GM06990 (cell line): ENCODE data around the gene CACNB2.
"Not testable (repeated sequence)": the region's sequence is repeated elsewhere in the genome, so short reads cannot be mapped to it uniquely, and the experiment has no call there.

Experiments used
- DNase-seq: peaks from one replicate; pipeline ENCODE4 v3.0.0-alpha.2; 2011; ENCODE audit not compliant: insufficient read length; ENCODE audit errors: extremely low read depth
- H3K27me3 ChIP-seq: replicated peaks from 2 replicates; pipeline ENCODE4 v1.6.0; 2011; ENCODE audit warnings: low read length; ENCODE audit not compliant: control insufficient read depth, insufficient read depth
- H3K36me3 ChIP-seq: 2 replicates; pipeline ENCODE4 v1.5.1; 2011; ENCODE audit warnings: low read length; ENCODE audit not compliant: control insufficient read depth, insufficient read depth
- H3K4me3 ChIP-seq: replicated peaks from 2 replicates; pipeline ENCODE4 v1.5.1; 2011; ENCODE audit warnings: low read depth, mild to moderate bottlenecking, control low read depth, low read length
- TF ChIP-seq, protein P1 (sequence below): IDR thresholded peaks from 2 replicates; pipeline ENCODE4 v1.5.1; 2011; ENCODE audit warnings: low read length, control low read depth, mild to moderate bottlenecking, inconsistent platforms; ENCODE audit not compliant: insufficient read depth, poor library complexity, severe bottlenecking

CACNB2 gene

DNA sequence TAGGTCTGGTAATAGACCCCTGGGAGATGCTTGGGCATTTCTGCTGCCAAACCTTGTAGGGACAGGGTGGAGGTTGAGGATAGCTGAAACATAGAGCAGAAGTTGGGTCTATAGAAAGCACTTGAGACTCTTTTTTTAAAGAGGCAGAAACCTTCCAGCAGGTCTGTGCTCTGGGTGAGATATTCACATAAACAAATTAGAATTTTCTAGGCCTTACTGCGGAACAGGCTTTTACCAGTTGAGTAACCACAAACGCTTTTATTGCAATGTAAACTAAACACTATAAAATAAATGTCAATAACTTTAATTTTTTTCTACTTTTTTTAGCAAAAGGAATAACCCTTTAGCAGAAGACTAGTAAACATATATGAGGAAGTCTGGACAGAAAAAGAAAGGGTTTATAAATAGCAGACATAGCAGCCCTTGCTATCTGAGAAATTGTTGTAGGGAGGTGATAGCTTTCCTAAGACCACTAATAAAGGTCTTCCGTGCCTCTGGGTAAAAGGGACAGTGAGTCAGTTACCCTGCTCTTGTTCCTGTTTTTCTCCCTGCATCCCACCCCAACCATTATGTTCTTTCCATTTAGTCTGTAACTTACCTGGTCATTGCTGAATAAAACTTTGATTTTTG is 38.7 kb downstream of the CACNB2 start:
- TF ChIP-seq, protein P1, sequence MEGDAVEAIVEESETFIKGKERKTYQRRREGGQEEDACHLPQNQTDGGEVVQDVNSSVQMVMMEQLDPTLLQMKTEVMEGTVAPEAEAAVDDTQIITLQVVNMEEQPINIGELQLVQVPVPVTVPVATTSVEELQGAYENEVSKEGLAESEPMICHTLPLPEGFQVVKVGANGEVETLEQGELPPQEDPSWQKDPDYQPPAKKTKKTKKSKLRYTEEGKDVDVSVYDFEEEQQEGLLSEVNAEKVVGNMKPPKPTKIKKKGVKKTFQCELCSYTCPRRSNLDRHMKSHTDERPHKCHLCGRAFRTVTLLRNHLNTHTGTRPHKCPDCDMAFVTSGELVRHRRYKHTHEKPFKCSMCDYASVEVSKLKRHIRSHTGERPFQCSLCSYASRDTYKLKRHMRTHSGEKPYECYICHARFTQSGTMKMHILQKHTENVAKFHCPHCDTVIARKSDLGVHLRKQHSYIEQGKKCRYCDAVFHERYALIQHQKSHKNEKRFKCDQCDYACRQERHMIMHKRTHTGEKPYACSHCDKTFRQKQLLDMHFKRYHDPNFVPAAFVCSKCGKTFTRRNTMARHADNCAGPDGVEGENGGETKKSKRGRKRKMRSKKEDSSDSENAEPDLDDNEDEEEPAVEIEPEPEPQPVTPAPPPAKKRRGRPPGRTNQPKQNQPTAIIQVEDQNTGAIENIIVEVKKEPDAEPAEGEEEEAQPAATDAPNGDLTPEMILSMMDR: no peak
- DNase-seq: no peak
- no peaks in the 10 kb centered on the region; the same call in 1 of the 2 replicates for H3K27me3 ChIP-seq
- no peak overlapping the region for H3K4me3 ChIP-seq
- H3K36me3 ChIP-seq: no peaks in the 10 kb centered on the region

DNA sequence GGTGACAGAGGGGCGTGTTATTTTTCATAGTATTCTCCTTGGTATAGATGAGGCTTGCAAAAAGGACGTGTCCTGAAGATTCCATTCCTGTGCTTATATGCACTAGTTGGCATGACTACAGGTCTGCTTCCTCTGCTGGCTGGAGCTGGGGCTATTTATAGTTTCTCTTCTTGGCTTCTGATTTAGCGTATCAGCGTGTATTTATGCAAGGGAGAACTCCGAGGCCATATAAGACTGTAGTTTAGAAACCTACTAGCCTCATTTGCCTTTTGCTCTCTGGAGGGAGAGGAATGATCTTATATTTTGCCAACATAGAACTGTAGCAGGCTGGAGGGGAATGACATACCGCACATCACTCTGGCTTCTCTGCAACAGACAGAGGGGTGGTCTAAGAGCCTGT is 39.7 kb downstream of the CACNB2 start:
- Histone ChIP-seq H3K36me3 (no peaks in the 10 kb centered on the region), H3K4me3 (no peak overlapping the region), H3K27me3 (no peaks in the 10 kb centered on the region; the same call in 1 of the 2 replicates)
- DNase-seq: no peak
- TF ChIP-seq, protein P1: no peak

DNA sequence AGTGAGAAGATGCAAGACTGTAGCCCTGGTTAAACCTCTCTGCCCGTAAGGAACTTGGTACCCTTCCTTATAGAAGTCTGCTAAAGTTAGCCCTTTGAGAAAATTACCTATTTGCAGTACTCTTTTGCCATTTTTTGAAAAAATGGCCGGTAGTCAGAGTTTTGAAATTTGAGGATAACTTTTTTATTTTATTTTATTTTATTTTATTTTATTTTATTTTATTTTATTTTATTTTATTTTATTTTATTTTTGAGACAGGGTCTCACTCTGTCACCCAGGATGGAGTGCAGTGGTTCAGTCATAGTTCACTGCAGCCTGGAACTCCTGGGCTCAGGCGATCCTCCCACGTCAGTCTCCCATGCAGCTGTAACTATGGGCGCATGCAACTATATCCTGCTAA is 41.2 kb downstream of the CACNB2 start:
- H3K36me3 ChIP-seq, DNase-seq, H3K27me3 ChIP-seq, H3K4me3 ChIP-seq: not testable (repeated sequence)

DNA sequence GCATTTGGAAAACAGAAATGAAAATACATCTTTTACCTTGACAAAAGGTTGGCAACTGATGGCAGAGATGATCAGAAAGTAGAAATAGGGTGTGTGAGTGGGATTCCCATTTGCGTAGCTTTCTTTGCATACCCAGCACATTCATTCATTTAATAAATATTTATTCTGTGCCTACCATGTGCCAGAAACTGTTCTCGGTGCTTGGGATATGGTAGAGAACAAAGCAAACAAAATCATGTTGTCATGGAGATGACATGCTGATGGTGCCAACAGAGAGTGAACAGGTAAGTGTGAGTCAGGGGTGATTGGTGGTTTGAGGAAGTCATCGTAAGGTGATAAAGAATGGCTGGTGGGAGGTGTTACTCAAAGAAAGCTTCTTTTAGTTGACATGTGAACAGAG is 45.4 kb downstream of the CACNB2 start:
- TF ChIP-seq, protein P1: no peak
- Histone ChIP-seq H3K36me3 (no peaks in the 10 kb centered on the region), H3K27me3 (no peaks in the 10 kb centered on the region; the same call in 1 of the 2 replicates), H3K4me3 (no peak overlapping the region)
- DNase-seq: no peak

DNA sequence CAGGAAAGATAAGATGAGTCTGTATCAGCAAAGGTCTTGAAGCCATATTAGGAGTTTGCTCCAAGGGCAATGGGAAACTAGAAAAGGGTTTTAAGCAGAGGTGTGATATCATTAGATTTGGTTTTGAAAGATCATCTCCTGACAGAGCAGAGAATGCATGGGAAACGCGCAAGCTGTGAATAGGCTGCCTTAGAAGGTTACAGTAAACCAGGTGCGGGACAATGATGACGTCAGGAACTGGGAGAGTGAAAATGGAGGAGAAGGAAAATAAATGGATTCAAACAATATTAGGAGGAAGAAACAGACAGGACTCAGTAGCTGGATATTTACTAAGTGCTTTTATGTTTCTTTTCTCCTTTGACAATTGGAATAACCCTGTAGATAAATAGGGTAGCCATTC is 50.6 kb downstream of the CACNB2 start:
- TF ChIP-seq, protein P1: no peak
- H3K27me3 ChIP-seq: no peaks in the 10 kb centered on the region
- no peak overlapping the region for H3K4me3 ChIP-seq
- no peak for DNase-seq
- no peaks in the 10 kb centered on the region for H3K36me3 ChIP-seq

DNA sequence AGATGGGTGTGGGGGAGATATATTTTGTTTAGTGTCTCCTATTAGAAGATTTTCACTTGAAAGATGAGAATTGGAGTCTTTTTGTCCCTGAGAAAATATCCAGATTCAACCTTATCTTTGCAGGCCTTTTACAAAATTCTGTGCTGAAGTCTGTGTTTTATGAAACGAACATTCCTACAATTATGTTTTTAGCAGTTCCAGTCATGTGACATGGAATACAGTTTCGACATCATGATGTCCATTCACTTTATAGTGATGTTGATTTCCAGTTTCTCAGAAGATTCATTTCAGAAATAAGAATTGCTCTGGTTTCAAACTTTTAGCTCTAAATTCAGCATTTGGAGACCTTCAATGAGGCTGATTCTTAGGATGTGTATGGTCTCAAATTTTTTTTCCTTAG is 54.4 kb downstream of the CACNB2 start:
- no peak for DNase-seq
- H3K36me3 ChIP-seq: no peaks in the 10 kb centered on the region
- TF ChIP-seq, protein P1: no peak
- H3K27me3 ChIP-seq: no peaks in the 10 kb centered on the region
- no peak overlapping the region for H3K4me3 ChIP-seq
